ENCODE results near the gene FCHO1. TPM values are rescaled to one million over a fixed set of nuclear protein-coding genes. Genes with fewer than 3 reads are reported as not detected.
A peak's percentile ranks its signal among the peaks of the same experiment; 100 is the strongest.

The FCHO1 gene
- total and polyA plus RNA-seq, 2 experiments from 2014 or later, result 18.5 to 42.3 TPM

- Histone ChIP-seq H4K20me1 (replicated peaks; ENCODE audit: insufficient read depth) (no peaks in the 10 kb centered on the region), H2AFZ (peak overlapping the region; percentile 98), H3K36me3 (ENCODE audit: insufficient read depth) (no peaks in the 10 kb centered on the region), H3K4me1 (ENCODE audit: insufficient read depth) (peaks cover 6% of the 10 kb centered on the region), H3K4me3 (peak overlapping the region; percentile 52), H3F3A (replicated peaks; ENCODE audit: low read depth) (0 out of 2 replicates have a peak, but pooled peaks cover 6% of the 10 kb centered on the region), H3K79me2 (replicated peaks; ENCODE audit: insufficient read depth) (no peaks in the 10 kb centered on the region), H3K4me2 (peak overlapping the region; percentile 73), H3K9me2 (ENCODE audit: insufficient read depth) (no peaks in the 10 kb centered on the region), H3K27me3 (ENCODE audit: insufficient read depth) (no peaks in the 10 kb centered on the region), H3K27ac (ENCODE audit: low read depth) (peak overlapping the region; percentile 53)
- TF ChIP-seq CREB1 (CRISPR knock-in tag; IDR thresholded peaks at IDR 0.05; ENCODE audit: low read depth) (peak; percentile 50; the same call in 1 of the 2 replicates), POLR2AphosphoS5 (IDR thresholded peaks at IDR 0.05; ENCODE audit: low read depth) (peak; percentile 79), ZNF114 (CRISPR knock-in tag; IDR thresholded peaks at IDR 0.05) (no peak)
- Mint-ChIP-seq H3K9me3 (no peaks in the 10 kb centered on the region; the same call in 2 of the 3 replicates), H3K36me3 (ENCODE audit: low read depth) (no peaks in the 10 kb centered on the region; the same call in 2 of the 3 replicates), H3K4me3 (no peak overlapping the region; the same call in 2 of the 3 replicates), H3K27me3 (ENCODE audit: insufficient read depth, low read depth, poor library complexity) (peaks cover 6% of the 10 kb centered on the region), H3K4me1 (no peaks in the 10 kb centered on the region), H3K27ac (no peak overlapping the region)
- peak; percentile 93 for ATAC-seq
- DNase-seq (ENCODE audit: low spot score), result peak; percentile 98
These were observed 44.5 kb upstream of the FCHO1 start for GRCh38 chr19:17706750-17707181.

- Histone ChIP-seq H3K4me2 (no peak overlapping the region), H3K27me3 (ENCODE audit: insufficient read depth) (no peaks in the 10 kb centered on the region), H3K4me1 (ENCODE audit: insufficient read depth) (no peaks in the 10 kb centered on the region), H3F3A (replicated peaks; ENCODE audit: low read depth) (0 out of 2 replicates have a peak, but pooled peaks cover 6% of the 10 kb centered on the region), H3K4me3 (no peak overlapping the region), H3K9me2 (ENCODE audit: insufficient read depth) (no peaks in the 10 kb centered on the region), H3K36me3 (ENCODE audit: insufficient read depth) (no peaks in the 10 kb centered on the region), H2AFZ (no peak overlapping the region), H3K27ac (ENCODE audit: low read depth) (no peak overlapping the region), H3K79me2 (replicated peaks; ENCODE audit: insufficient read depth) (no peaks in the 10 kb centered on the region), H4K20me1 (replicated peaks; ENCODE audit: insufficient read depth) (no peaks in the 10 kb centered on the region)
- Mint-ChIP-seq H3K4me3 (no peak overlapping the region), H3K4me1 (no peaks in the 10 kb centered on the region), H3K36me3 (ENCODE audit: low read depth) (no peaks in the 10 kb centered on the region), H3K9me3 (no peaks in the 10 kb centered on the region; the same call in 2 of the 3 replicates), H3K27me3 (ENCODE audit: insufficient read depth, low read depth, poor library complexity) (peaks cover 6% of the 10 kb centered on the region), H3K27ac (no peak overlapping the region)
- no peak for DNase-seq (ENCODE audit: low spot score)
- no peak for ATAC-seq
- no peak for TF ChIP-seq ZNF462 (CRISPR knock-in tag; IDR thresholded peaks at IDR 0.05)
- no peak for TF ChIP-seq EZH2phosphoT487 (IDR thresholded peaks at IDR 0.05; ENCODE audit: unreplicated experiment)
- no peak for TF ChIP-seq JUNB (IDR thresholded peaks at IDR 0.05; ENCODE audit: unreplicated experiment)
- TF ChIP-seq ZNF114 (CRISPR knock-in tag; IDR thresholded peaks at IDR 0.05), result no peak
- no peak for TF ChIP-seq CREB1 (CRISPR knock-in tag; IDR thresholded peaks at IDR 0.05; ENCODE audit: low read depth)
- no peak for TF ChIP-seq EZH2 (IDR thresholded peaks at IDR 0.05; ENCODE audit: low read depth, unreplicated experiment)
- TF ChIP-seq NANOG (IDR thresholded peaks at IDR 0.05; ENCODE audit: borderline replicate concordance), result no peak
- TF ChIP-seq STAT1 (IDR thresholded peaks at IDR 0.05; ENCODE audit: unreplicated experiment), result no peak
- TF ChIP-seq ZNF331 (CRISPR knock-in tag; IDR thresholded peaks at IDR 0.05; ENCODE audit: low read depth), result no peak
- TF ChIP-seq POLR2AphosphoS5 (IDR thresholded peaks at IDR 0.05; ENCODE audit: low read depth), result no peak
These were observed 39.4 kb upstream of the FCHO1 start for GRCh38 chr19:17711851-17712250.

All from GM23338 (cell line).